Calu3 (cell line): ENCODE data around the gene FARP1. TPM values are rescaled to one million over a fixed set of nuclear protein-coding genes. Genes with fewer than 3 reads are reported as not detected.

Experiments
- BruUV-seq: library from RNA; stranded (reverse); fragments of 400-500 nt; replicated peaks from 2 replicates; lab custom pipeline; 2021; lab: Mats Ljungman, UMichigan
- CTCF ChIA-PET: fragments of 300-600 bp; sonication (Branson Sonifier 250); formaldehyde crosslinking; loops from one replicate; lab custom pipeline; 2022; ENCODE audit warnings: antibody characterized with exemption; lab: Charles Lee
- DNase-seq: peaks from one replicate; pipeline ENCODE4 v3.0.0; 2022
- H3K27ac Mint-ChIP-seq: one replicate; pipeline ENCODE4 v1.8.0; 2022; ENCODE audit warnings: mixed read lengths; ENCODE audit not compliant: unreplicated experiment
- H3K27me3 Mint-ChIP-seq: one replicate; pipeline ENCODE4 v1.8.0; 2022; ENCODE audit warnings: mixed read lengths; ENCODE audit not compliant: unreplicated experiment
- H3K36me3 Mint-ChIP-seq: one replicate; pipeline ENCODE4 v1.8.0; 2022; ENCODE audit warnings: mild to moderate bottlenecking, moderate library complexity, mixed read lengths; ENCODE audit not compliant: insufficient read depth, unreplicated experiment
- H3K4me1 Mint-ChIP-seq: one replicate; pipeline ENCODE4 v1.8.0; 2022; ENCODE audit warnings: mild to moderate bottlenecking, low read depth, mixed read lengths; ENCODE audit not compliant: unreplicated experiment
- H3K4me3 Mint-ChIP-seq: one replicate; pipeline ENCODE4 v1.8.0; 2022; ENCODE audit warnings: mild to moderate bottlenecking, low read depth, moderate library complexity, mixed read lengths; ENCODE audit not compliant: unreplicated experiment
- H3K9me3 Mint-ChIP-seq: one replicate; pipeline ENCODE4 v1.8.0; 2022; ENCODE audit warnings: low read depth, mixed read lengths; ENCODE audit not compliant: unreplicated experiment
- CTCF ChIP-seq: fragments of 200-600 bp; IDR thresholded peaks from one replicate; pipeline ENCODE4 v1.8.0; 2022; ENCODE audit warnings: antibody characterized with exemption; ENCODE audit not compliant: unreplicated experiment
- intact Hi-C: fragments of 100-400 bp; cut with micrococcal nuclease; formaldehyde crosslinking; loops from one replicate; pipeline ENCODE4 v1.10.0; 2022; ENCODE audit not compliant: unreplicated experiment
- total RNA-seq: library from RNA; stranded (reverse); gene quantifications from 2 replicates; pipeline ENCODE4 v1.2.3, GENCODE V29; 2022

FARP1 gene
- total RNA-seq, 1 experiment from 2014 or later, result 47.0 TPM

GRCh38 chr13:98435376-98435775 is 292.5 kb downstream of the FARP1 start:
- H3K9me3 Mint-ChIP-seq, result no peaks in the 10 kb centered on the region
- no peak overlapping the region for H3K27ac Mint-ChIP-seq
- H3K36me3 Mint-ChIP-seq, result no peaks in the 10 kb centered on the region
- no peaks in the 10 kb centered on the region for H3K27me3 Mint-ChIP-seq
- no peak overlapping the region for H3K4me3 Mint-ChIP-seq
- CTCF ChIA-PET, result no interaction called here
- no peak for DNase-seq
- BruUV-seq, result no TSS peak
- no peaks in the 10 kb centered on the region for H3K4me1 Mint-ChIP-seq
- intact Hi-C loops, result loop anchor here (10.0 kb wide), 1 partner anchor 401 kb away; no protein-coding TSS in a partner anchor
- no peak for TF ChIP-seq CTCF

GRCh38 chr13:98436233-98436910 is 293.5 kb downstream of the FARP1 start:
- Mint-ChIP-seq H3K9me3 (no peaks in the 10 kb centered on the region), H3K4me3 (no peak overlapping the region), H3K36me3 (peaks cover 3% of the 10 kb centered on the region), H3K4me1 (no peaks in the 10 kb centered on the region), H3K27ac (no peak overlapping the region), H3K27me3 (no peaks in the 10 kb centered on the region)
- CTCF ChIA-PET, result no interaction called here
- BruUV-seq, result no TSS peak
- DNase-seq, result no peak
- intact Hi-C loops, result loop anchor here (10.0 kb wide), 1 partner anchor 402 kb away; no protein-coding TSS in a partner anchor
- TF ChIP-seq CTCF, result no peak

GRCh38 chr13:98438246-98439125 is 295.6 kb downstream of the FARP1 start:
- no peak for DNase-seq
- Mint-ChIP-seq H3K27me3 (no peaks in the 10 kb centered on the region), H3K9me3 (no peaks in the 10 kb centered on the region), H3K4me3 (no peak overlapping the region), H3K4me1 (no peaks in the 10 kb centered on the region), H3K36me3 (peaks cover 4% of the 10 kb centered on the region), H3K27ac (no peak overlapping the region)
- no peak for TF ChIP-seq CTCF
- intact Hi-C loops, result loop anchor here (10.0 kb wide), 1 partner anchor 404 kb away; no protein-coding TSS in a partner anchor
- CTCF ChIA-PET, result no interaction called here
- no TSS peak for BruUV-seq

GRCh38 chr13:98439126-98439828 is 296.4 kb downstream of the FARP1 start:
- intact Hi-C loops, result loop anchor here (10.0 kb wide), 1 partner anchor 404 kb away; no protein-coding TSS in a partner anchor
- Mint-ChIP-seq H3K9me3 (no peaks in the 10 kb centered on the region), H3K4me3 (no peak overlapping the region), H3K27me3 (no peaks in the 10 kb centered on the region), H3K4me1 (no peaks in the 10 kb centered on the region), H3K36me3 (peaks cover 4% of the 10 kb centered on the region), H3K27ac (no peak overlapping the region)
- CTCF ChIA-PET, result no interaction called here
- no TSS peak for BruUV-seq
- no peak for DNase-seq
- TF ChIP-seq CTCF, result no peak
